SK-N-SH treated with all-trans-retinoic acid at 6 μM for 48 hours (cell line): Measurements from ENCODE around the gene PAPPA.

ENCODE experiments used
- ATAC-seq: fragments of 200-7000 bp; cut with Tn5 transposase; 3 replicates; pipeline ENCODE4 v1.9.1; 2020; ENCODE audit warnings: mild to moderate bottlenecking, moderate library complexity
- ARNTL ChIP-seq: fragments of 450-650 bp; formaldehyde crosslinking; IDR thresholded peaks from 2 replicates; pipeline ENCODE4 v1.5.0; 2020; ENCODE audit warnings: low read depth, mild to moderate bottlenecking, moderate library complexity, borderline replicate concordance
- BACH2 ChIP-seq: fragments of 250-450 bp; sonication (Bioruptor Pico); IDR thresholded peaks from 2 replicates; pipeline ENCODE4 v1.9.0; 2021; ENCODE audit warnings: mild to moderate bottlenecking, borderline replicate concordance
- CSDC2 ChIP-seq: fragments of 250-450 bp; sonication (Bioruptor Pico); IDR thresholded peaks from 2 replicates; pipeline ENCODE4 v1.5.0; 2020; ENCODE audit warnings: mild to moderate bottlenecking, moderate library complexity
- GLIS3 ChIP-seq: fragments of 250-450 bp; sonication (Bioruptor Pico); IDR thresholded peaks from 2 replicates; pipeline ENCODE4 v1.5.0; 2020; ENCODE audit warnings: mild to moderate bottlenecking, moderate library complexity
- ISL1 ChIP-seq: fragments of 250-450 bp; sonication (Bioruptor Pico); IDR thresholded peaks from 2 replicates; pipeline ENCODE4 v2.1.2; 2022; ENCODE audit warnings: mild to moderate bottlenecking, moderate library complexity
- OSR1 ChIP-seq: fragments of 250-450 bp; sonication (Bioruptor Pico); IDR thresholded peaks from 2 replicates; pipeline ENCODE4 v1.8.0; 2022; ENCODE audit warnings: moderate library complexity, mild to moderate bottlenecking, inconsistent platforms
- RARB ChIP-seq: fragments of 250-450 bp; sonication (Bioruptor Pico); IDR thresholded peaks from 2 replicates; pipeline ENCODE4 v1.8.0; 2021; ENCODE audit warnings: mild to moderate bottlenecking, moderate library complexity
- TCF4 ChIP-seq: fragments of 250-450 bp; sonication (Bioruptor Pico); IDR thresholded peaks from 2 replicates; pipeline ENCODE4 v1.8.0; 2021; ENCODE audit warnings: mild to moderate bottlenecking, moderate library complexity, borderline replicate concordance
- TOX ChIP-seq: fragments of 250-450 bp; sonication (Bioruptor Pico); IDR thresholded peaks from 2 replicates; pipeline ENCODE4 v1.8.0; 2021; ENCODE audit warnings: mild to moderate bottlenecking, moderate library complexity, borderline replicate concordance
- ZC3H10 ChIP-seq: fragments of 250-450 bp; sonication (Bioruptor Pico); IDR thresholded peaks from 2 replicates; pipeline ENCODE4 v1.5.1; 2021; ENCODE audit warnings: mild to moderate bottlenecking, moderate library complexity
- ZFP3 ChIP-seq: fragments of 250-450 bp; sonication (Bioruptor Pico); IDR thresholded peaks from 2 replicates; pipeline ENCODE4 v1.5.0; 2020; ENCODE audit warnings: mild to moderate bottlenecking, moderate library complexity
- ZNF70 ChIP-seq: fragments of 450-650 bp; formaldehyde crosslinking; IDR thresholded peaks from 2 replicates; pipeline ENCODE4 v1.5.0; 2020; ENCODE audit warnings: mild to moderate bottlenecking, moderate library complexity
- ZNF8 ChIP-seq: fragments of 450-650 bp; formaldehyde crosslinking; IDR thresholded peaks from 2 replicates; pipeline ENCODE4 v1.5.0; 2020; ENCODE audit warnings: mild to moderate bottlenecking, moderate library complexity
- TF ChIP-seq, protein P1 (sequence below): fragments of 250-450 bp; sonication (Bioruptor Pico); IDR thresholded peaks from 2 replicates; pipeline ENCODE4 v1.5.1; 2020; ENCODE audit warnings: low read depth, mild to moderate bottlenecking, moderate library complexity
- TF ChIP-seq, protein P2 (sequence below): fragments of 250-450 bp; sonication (Bioruptor Pico); IDR thresholded peaks from 2 replicates; pipeline ENCODE4 v1.8.0; 2021; ENCODE audit warnings: low read depth, mild to moderate bottlenecking, moderate library complexity, borderline replicate concordance
- TF ChIP-seq, protein P3 (sequence below): fragments of 250-450 bp; sonication (Bioruptor Pico); IDR thresholded peaks from 2 replicates; pipeline ENCODE4 v1.8.0; 2020; ENCODE audit warnings: mild to moderate bottlenecking, moderate library complexity, borderline replicate concordance
- TF ChIP-seq, protein P4 (sequence below): fragments of 250-450 bp; sonication (Bioruptor Pico); IDR thresholded peaks from 2 replicates; pipeline ENCODE4 v1.5.0; 2020; ENCODE audit warnings: mild to moderate bottlenecking, moderate library complexity
- TF ChIP-seq, protein P5 (sequence below): fragments of 250-450 bp; sonication (Bioruptor Pico); IDR thresholded peaks from 2 replicates; pipeline ENCODE4 v1.5.1; 2021; ENCODE audit warnings: mild to moderate bottlenecking, moderate library complexity

The PAPPA gene

DNA sequence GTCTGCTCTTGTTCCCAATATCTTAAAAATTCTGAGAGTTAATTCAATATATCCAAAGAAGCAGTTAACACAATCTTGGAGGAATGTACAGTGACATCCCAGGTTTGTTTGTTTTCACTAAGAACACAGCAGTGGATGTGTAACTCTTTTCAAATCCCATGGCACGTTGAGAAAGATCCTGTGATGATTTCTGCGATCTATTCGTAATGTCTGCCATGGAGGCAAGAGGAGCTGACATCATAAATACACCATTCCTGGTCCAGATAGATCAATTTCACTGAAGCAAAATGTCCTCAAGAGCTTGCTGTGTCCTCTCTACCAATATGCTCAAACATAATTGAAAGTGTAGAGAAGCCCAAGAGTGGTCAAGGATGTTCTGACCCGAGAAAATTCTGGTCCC lies 280.7 kb downstream of the PAPPA start (continued):
- TF ChIP-seq, protein P1, sequence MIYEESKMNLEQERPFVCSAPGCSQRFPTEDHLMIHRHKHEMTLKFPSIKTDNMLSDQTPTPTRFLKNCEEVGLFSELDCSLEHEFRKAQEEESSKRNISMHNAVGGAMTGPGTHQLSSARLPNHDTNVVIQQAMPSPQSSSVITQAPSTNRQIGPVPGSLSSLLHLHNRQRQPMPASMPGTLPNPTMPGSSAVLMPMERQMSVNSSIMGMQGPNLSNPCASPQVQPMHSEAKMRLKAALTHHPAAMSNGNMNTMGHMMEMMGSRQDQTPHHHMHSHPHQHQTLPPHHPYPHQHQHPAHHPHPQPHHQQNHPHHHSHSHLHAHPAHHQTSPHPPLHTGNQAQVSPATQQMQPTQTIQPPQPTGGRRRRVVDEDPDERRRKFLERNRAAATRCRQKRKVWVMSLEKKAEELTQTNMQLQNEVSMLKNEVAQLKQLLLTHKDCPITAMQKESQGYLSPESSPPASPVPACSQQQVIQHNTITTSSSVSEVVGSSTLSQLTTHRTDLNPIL (CRISPR knock-in tag): no peak
- TF ChIP-seq RARB (CRISPR knock-in tag): no peak
- no peak for TF ChIP-seq CSDC2 (CRISPR knock-in tag)
- TF ChIP-seq, protein P2, sequence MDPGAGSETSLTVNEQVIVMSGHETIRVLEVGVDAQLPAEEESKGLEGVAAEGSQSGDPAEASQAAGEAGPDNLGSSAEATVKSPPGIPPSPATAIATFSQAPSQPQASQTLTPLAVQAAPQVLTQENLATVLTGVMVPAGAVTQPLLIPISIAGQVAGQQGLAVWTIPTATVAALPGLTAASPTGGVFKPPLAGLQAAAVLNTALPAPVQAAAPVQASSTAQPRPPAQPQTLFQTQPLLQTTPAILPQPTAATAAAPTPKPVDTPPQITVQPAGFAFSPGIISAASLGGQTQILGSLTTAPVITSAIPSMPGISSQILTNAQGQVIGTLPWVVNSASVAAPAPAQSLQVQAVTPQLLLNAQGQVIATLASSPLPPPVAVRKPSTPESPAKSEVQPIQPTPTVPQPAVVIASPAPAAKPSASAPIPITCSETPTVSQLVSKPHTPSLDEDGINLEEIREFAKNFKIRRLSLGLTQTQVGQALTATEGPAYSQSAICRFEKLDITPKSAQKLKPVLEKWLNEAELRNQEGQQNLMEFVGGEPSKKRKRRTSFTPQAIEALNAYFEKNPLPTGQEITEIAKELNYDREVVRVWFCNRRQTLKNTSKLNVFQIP (CRISPR knock-in tag): no peak
- TF ChIP-seq ARNTL (CRISPR knock-in tag): no peak
- no peak for TF ChIP-seq ZFP3 (CRISPR knock-in tag)

DNA sequence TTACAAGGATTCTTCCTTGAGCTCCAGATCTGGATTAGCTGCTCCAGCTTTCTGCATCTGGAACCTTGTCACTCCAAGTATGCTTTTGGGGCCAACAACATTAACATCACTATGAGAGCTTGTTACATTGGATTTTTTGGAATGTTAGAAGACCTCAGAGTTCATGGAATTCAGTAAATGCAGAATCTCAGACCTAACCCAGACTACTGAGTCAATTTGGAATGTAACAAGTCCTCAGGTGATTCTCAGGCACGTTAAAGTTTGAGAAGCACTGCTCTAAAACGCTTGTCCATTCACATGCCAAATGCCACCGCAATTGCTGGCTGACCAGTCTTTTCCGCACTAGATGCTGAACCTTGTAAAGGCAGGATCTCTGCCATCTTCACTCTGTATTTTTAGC lies 282.1 kb downstream of the PAPPA start:
- TF ChIP-seq, protein P3, sequence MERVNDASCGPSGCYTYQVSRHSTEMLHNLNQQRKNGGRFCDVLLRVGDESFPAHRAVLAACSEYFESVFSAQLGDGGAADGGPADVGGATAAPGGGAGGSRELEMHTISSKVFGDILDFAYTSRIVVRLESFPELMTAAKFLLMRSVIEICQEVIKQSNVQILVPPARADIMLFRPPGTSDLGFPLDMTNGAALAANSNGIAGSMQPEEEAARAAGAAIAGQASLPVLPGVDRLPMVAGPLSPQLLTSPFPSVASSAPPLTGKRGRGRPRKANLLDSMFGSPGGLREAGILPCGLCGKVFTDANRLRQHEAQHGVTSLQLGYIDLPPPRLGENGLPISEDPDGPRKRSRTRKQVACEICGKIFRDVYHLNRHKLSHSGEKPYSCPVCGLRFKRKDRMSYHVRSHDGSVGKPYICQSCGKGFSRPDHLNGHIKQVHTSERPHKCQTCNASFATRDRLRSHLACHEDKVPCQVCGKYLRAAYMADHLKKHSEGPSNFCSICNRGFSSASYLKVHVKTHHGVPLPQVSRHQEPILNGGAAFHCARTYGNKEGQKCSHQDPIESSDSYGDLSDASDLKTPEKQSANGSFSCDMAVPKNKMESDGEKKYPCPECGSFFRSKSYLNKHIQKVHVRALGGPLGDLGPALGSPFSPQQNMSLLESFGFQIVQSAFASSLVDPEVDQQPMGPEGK (CRISPR knock-in tag): no peak
- TF ChIP-seq TOX (CRISPR knock-in tag): no peak
- TF ChIP-seq, protein P4, sequence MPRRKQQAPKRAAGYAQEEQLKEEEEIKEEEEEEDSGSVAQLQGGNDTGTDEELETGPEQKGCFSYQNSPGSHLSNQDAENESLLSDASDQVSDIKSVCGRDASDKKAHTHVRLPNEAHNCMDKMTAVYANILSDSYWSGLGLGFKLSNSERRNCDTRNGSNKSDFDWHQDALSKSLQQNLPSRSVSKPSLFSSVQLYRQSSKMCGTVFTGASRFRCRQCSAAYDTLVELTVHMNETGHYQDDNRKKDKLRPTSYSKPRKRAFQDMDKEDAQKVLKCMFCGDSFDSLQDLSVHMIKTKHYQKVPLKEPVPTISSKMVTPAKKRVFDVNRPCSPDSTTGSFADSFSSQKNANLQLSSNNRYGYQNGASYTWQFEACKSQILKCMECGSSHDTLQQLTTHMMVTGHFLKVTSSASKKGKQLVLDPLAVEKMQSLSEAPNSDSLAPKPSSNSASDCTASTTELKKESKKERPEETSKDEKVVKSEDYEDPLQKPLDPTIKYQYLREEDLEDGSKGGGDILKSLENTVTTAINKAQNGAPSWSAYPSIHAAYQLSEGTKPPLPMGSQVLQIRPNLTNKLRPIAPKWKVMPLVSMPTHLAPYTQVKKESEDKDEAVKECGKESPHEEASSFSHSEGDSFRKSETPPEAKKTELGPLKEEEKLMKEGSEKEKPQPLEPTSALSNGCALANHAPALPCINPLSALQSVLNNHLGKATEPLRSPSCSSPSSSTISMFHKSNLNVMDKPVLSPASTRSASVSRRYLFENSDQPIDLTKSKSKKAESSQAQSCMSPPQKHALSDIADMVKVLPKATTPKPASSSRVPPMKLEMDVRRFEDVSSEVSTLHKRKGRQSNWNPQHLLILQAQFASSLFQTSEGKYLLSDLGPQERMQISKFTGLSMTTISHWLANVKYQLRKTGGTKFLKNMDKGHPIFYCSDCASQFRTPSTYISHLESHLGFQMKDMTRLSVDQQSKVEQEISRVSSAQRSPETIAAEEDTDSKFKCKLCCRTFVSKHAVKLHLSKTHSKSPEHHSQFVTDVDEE (CRISPR knock-in tag): no peak
- no peak for TF ChIP-seq ZNF8 (CRISPR knock-in tag)
- TF ChIP-seq, all 23 proteins: peak for 0
- no peak for ATAC-seq

DNA sequence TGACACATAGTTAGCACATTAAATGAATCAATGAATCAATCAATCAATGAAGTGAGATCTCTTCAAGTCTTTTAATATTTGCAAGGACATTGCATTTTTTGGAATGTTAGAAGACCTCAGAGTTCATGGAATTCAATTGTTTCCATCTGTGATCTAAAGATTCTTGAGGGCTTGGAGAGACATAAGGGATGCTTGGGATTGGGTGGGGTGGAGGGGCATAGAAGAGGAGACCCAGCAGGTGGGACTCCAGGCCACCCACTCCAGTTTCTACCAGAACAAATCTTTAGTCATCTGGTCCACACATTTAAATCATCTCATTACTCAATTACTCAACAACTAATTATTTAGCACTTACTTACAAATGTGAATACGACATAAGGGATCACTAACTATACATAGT lies 282.5 kb downstream of the PAPPA start:
- ATAC-seq: no peak

More for the DNA sequence above, 282.5 kb downstream of the PAPPA start:
- TF ChIP-seq ARNTL (CRISPR knock-in tag): no peak
- no peak for TF ChIP-seq CSDC2 (CRISPR knock-in tag)
- TF ChIP-seq, protein P5, sequence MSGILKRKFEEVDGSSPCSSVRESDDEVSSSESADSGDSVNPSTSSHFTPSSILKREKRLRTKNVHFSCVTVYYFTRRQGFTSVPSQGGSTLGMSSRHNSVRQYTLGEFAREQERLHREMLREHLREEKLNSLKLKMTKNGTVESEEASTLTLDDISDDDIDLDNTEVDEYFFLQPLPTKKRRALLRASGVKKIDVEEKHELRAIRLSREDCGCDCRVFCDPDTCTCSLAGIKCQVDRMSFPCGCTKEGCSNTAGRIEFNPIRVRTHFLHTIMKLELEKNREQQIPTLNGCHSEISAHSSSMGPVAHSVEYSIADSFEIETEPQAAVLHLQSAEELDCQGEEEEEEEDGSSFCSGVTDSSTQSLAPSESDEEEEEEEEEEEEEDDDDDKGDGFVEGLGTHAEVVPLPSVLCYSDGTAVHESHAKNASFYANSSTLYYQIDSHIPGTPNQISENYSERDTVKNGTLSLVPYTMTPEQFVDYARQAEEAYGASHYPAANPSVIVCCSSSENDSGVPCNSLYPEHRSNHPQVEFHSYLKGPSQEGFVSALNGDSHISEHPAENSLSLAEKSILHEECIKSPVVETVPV (CRISPR knock-in tag): no peak
- TF ChIP-seq ZC3H10 (CRISPR knock-in tag): no peak
- TF ChIP-seq, protein P1 (CRISPR knock-in tag): no peak
- TF ChIP-seq BACH2 (CRISPR knock-in tag): no peak
- no peak for TF ChIP-seq ZNF8 (CRISPR knock-in tag)
- TF ChIP-seq, protein P2 (CRISPR knock-in tag): no peak
- no peak for TF ChIP-seq TOX (CRISPR knock-in tag)
- no peak for TF ChIP-seq OSR1 (CRISPR knock-in tag)
- TF ChIP-seq ZNF70 (CRISPR knock-in tag): no peak
- no peak for TF ChIP-seq ISL1
- TF ChIP-seq GLIS3: no peak
- TF ChIP-seq TCF4 (CRISPR knock-in tag): no peak
